ENCODE results near the gene CUEDC1.

- no peak for TF ChIP-seq TP53 (CRISPR knock-in tag; conservative IDR thresholded peaks at IDR 0.05)
- no peak for TF ChIP-seq FOXA1 (IDR thresholded peaks at IDR 0.05)
- TF ChIP-seq FOXA1 (CRISPR knock-in tag; IDR thresholded peaks at IDR 0.05) = peak; percentile 94
- TF ChIP-seq POLR2A (IDR thresholded peaks at IDR 0.05; ENCODE audit: insufficient read depth in 1 of 2, low read depth in 2 of 2, low read length in 2 of 2) = peak; percentile 46 to 72; a peak in 2 of 4 replicates
- no peak for TF ChIP-seq BRD4 (CRISPR knock-in tag; IDR thresholded peaks at IDR 0.05)
- TF ChIP-seq NFE2L2 (IDR thresholded peaks at IDR 0.05; ENCODE audit: low read length) = no peak
- TF ChIP-seq, protein P1, sequence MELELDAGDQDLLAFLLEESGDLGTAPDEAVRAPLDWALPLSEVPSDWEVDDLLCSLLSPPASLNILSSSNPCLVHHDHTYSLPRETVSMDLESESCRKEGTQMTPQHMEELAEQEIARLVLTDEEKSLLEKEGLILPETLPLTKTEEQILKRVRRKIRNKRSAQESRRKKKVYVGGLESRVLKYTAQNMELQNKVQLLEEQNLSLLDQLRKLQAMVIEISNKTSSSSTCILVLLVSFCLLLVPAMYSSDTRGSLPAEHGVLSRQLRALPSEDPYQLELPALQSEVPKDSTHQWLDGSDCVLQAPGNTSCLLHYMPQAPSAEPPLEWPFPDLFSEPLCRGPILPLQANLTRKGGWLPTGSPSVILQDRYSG (CRISPR knock-in tag; IDR thresholded peaks at IDR 0.05) = no peak
- TF ChIP-seq GATAD2A (CRISPR knock-in tag; IDR thresholded peaks at IDR 0.05) = peak; percentile 86
- TF ChIP-seq EED (CRISPR knock-in tag; IDR thresholded peaks at IDR 0.05) = no peak; the same call in 1 of the 2 replicates
- TF ChIP-seq GABPA (IDR thresholded peaks at IDR 0.05; ENCODE audit: low read depth, low read length) = no peak
- no peak for TF ChIP-seq GABPA (CRISPR knock-in tag; IDR thresholded peaks at IDR 0.05; ENCODE audit: low read depth)
Measured at GRCh38 chr17:57861000-57861789, 94.0 kb downstream of the CUEDC1 start.

Measured in HepG2 (cell line).